ENCODE results near the gene LAMA2. TPM values are rescaled to one million over a fixed set of nuclear protein-coding genes. Genes with fewer than 3 reads are reported as not detected.

The LAMA2 gene
- polyA plus RNA-seq, 3 donors: not detected

- no peak overlapping the region for H3K4me3 ChIP-seq (replicated peaks in 1 of 3; ENCODE audit: low read depth in 2 of 3, low read length in 3 of 3)
- Mint-ChIP-seq H3K9me3 (peaks cover 0 to 10% (median 4%) of the 10 kb centered on the region in 7 donors), H3K36me3 (no peaks in the 10 kb centered on the region), H3K4me3 (no peak overlapping the region), H3K4me1 (no peaks in the 10 kb centered on the region), H3K27ac (no peak overlapping the region), H3K27me3 (ENCODE audit: low read depth in 3 of 3) (peaks cover 0 to 1% (median 1%) of the 10 kb centered on the region in 3 donors)
- H3K27ac ChIP-seq (ENCODE audit: low read depth in 1 of 2, low read length in 2 of 2): no peak overlapping the region
- intact Hi-C loops (cut with micrococcal nuclease): no loop called here
- no peaks in the 10 kb centered on the region for H3K36me3 ChIP-seq (replicated peaks in 1 of 2; ENCODE audit: control insufficient read depth in 1 of 2, insufficient read depth in 2 of 2, low read length in 2 of 2)
- no peaks in the 10 kb centered on the region for H3K27me3 ChIP-seq (ENCODE audit: control insufficient read depth in 2 of 2, insufficient read depth in 2 of 2, low read length in 2 of 2)
- H3K4me2 ChIP-seq (replicated peaks; ENCODE audit: extremely low read depth, low read length, poor library complexity, severe bottlenecking): no peak overlapping the region
- no peaks in the 10 kb centered on the region for H4K20me1 ChIP-seq (ENCODE audit: insufficient read depth, low read length)
- peaks cover 0 to 4% of the 10 kb centered on the region in 2 donors for H3K9me3 ChIP-seq (replicated peaks in 1 of 2; ENCODE audit: control insufficient read depth in 1 of 2, insufficient read depth in 1 of 2, low read length in 2 of 2)
- no CpG with 5 or more reads among the region's 2 CpGs for WGBS (ENCODE audit: insufficient coverage)
- H2AFZ ChIP-seq (ENCODE audit: insufficient read depth, low read depth, low read length, poor library complexity, severe bottlenecking): no peak overlapping the region
- H3K4me1 ChIP-seq (ENCODE audit: control insufficient read depth in 1 of 2, insufficient read depth in 2 of 2, low read length in 2 of 2): no peaks in the 10 kb centered on the region
- H3K9ac ChIP-seq (ENCODE audit: insufficient read depth, low read length, poor library complexity, severe bottlenecking): no peak overlapping the region
- no peaks in the 10 kb centered on the region for H3K79me2 ChIP-seq (ENCODE audit: insufficient read depth, low read length)
- TF ChIP-seq, protein P1, sequence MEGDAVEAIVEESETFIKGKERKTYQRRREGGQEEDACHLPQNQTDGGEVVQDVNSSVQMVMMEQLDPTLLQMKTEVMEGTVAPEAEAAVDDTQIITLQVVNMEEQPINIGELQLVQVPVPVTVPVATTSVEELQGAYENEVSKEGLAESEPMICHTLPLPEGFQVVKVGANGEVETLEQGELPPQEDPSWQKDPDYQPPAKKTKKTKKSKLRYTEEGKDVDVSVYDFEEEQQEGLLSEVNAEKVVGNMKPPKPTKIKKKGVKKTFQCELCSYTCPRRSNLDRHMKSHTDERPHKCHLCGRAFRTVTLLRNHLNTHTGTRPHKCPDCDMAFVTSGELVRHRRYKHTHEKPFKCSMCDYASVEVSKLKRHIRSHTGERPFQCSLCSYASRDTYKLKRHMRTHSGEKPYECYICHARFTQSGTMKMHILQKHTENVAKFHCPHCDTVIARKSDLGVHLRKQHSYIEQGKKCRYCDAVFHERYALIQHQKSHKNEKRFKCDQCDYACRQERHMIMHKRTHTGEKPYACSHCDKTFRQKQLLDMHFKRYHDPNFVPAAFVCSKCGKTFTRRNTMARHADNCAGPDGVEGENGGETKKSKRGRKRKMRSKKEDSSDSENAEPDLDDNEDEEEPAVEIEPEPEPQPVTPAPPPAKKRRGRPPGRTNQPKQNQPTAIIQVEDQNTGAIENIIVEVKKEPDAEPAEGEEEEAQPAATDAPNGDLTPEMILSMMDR (IDR thresholded peaks at IDR 0.05): no peak
- DNase-seq: no peak
Observed at GRCh38 chr6:129307845-129308244, 424.9 kb downstream of the LAMA2 start.

- Mint-ChIP-seq H3K4me3 (no peak overlapping the region), H3K27ac (no peak overlapping the region), H3K9me3 (peaks cover 0 to 10% (median 4%) of the 10 kb centered on the region in 7 donors), H3K36me3 (no peaks in the 10 kb centered on the region), H3K4me1 (no peaks in the 10 kb centered on the region), H3K27me3 (ENCODE audit: low read depth in 3 of 3) (peaks cover 0 to 1% (median 1%) of the 10 kb centered on the region in 3 donors)
- no peak for DNase-seq
- TF ChIP-seq, protein P1 (IDR thresholded peaks at IDR 0.05): no peak
- H3K79me2 ChIP-seq (ENCODE audit: insufficient read depth, low read length): no peaks in the 10 kb centered on the region
- no peak overlapping the region for H3K4me2 ChIP-seq (replicated peaks; ENCODE audit: extremely low read depth, low read length, poor library complexity, severe bottlenecking)
- H3K9me3 ChIP-seq (replicated peaks in 1 of 2; ENCODE audit: control insufficient read depth in 1 of 2, insufficient read depth in 1 of 2, low read length in 2 of 2): peaks cover 0 to 4% of the 10 kb centered on the region in 2 donors
- H3K4me3 ChIP-seq (replicated peaks in 1 of 3; ENCODE audit: low read depth in 2 of 3, low read length in 3 of 3): no peak overlapping the region
- no peak overlapping the region for H2AFZ ChIP-seq (ENCODE audit: insufficient read depth, low read depth, low read length, poor library complexity, severe bottlenecking)
- no peaks in the 10 kb centered on the region for H3K36me3 ChIP-seq (replicated peaks in 1 of 2; ENCODE audit: control insufficient read depth in 1 of 2, insufficient read depth in 2 of 2, low read length in 2 of 2)
- no peak overlapping the region for H3K27ac ChIP-seq (ENCODE audit: low read depth in 1 of 2, low read length in 2 of 2)
- WGBS (ENCODE audit: insufficient coverage): no CpG with 5 or more reads among the region's 1 CpG
- no peaks in the 10 kb centered on the region for H3K4me1 ChIP-seq (ENCODE audit: control insufficient read depth in 1 of 2, insufficient read depth in 2 of 2, low read length in 2 of 2)
- intact Hi-C loops (cut with micrococcal nuclease): no loop called here
- H3K27me3 ChIP-seq (ENCODE audit: control insufficient read depth in 2 of 2, insufficient read depth in 2 of 2, low read length in 2 of 2): no peaks in the 10 kb centered on the region
- no peaks in the 10 kb centered on the region for H4K20me1 ChIP-seq (ENCODE audit: insufficient read depth, low read length)
- H3K9ac ChIP-seq (ENCODE audit: insufficient read depth, low read length, poor library complexity, severe bottlenecking): no peak overlapping the region
Observed at GRCh38 chr6:129309154-129309553, 426.2 kb downstream of the LAMA2 start.
